Body of pancreas (tissue), 4 donors: ENCODE results near the gene GRK3.
"Not testable (repeated sequence)": the region's sequence is repeated elsewhere in the genome, so short reads cannot be mapped to it uniquely, and the experiment has no call there.

Experiments used
- POLR2A ChIP-seq, 3 donors: fragments of 450-650 bp; IDR thresholded peaks; one replicate each; pipeline ENCODE4 v1.6.1; 2016; ENCODE audit warnings: antibody characterized with exemption in 3 of 3, mild to moderate bottlenecking in 2 of 3
- TF ChIP-seq, protein P1 (sequence below), 7 experiments: fragments of 450-650 bp in 4 of 7; fragments of 200-600 bp in 3 of 7; sonication (generic) in 3 of 7; IDR thresholded peaks; one replicate each; pipeline ENCODE4 v1.5.1; 2016 to 2019; ENCODE audit warnings: antibody characterized with exemption in 7 of 7

DNA sequence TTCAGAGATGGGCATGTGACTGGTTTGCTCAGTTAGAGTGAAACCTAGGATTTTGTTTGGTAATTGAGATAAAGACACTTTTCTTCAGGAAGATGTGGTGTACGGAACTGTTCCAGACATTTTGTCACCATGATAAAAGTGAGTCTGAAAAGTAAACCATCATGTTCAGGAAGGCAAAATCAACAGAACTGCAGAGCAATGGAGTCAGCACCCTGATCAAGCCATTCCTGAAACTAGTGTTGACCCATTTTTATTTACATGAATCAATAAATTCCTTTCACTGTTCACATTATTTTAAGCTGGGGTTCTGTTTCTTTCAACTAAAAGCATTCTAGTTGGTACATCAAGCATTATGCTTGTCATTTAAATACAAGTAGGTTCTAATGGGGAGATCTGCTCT is 35.4 kb upstream of the GRK3 start:
- not testable (repeated sequence) for TF ChIP-seq POLR2A (IDR thresholded peaks at IDR 0.05)
- TF ChIP-seq, protein P1, sequence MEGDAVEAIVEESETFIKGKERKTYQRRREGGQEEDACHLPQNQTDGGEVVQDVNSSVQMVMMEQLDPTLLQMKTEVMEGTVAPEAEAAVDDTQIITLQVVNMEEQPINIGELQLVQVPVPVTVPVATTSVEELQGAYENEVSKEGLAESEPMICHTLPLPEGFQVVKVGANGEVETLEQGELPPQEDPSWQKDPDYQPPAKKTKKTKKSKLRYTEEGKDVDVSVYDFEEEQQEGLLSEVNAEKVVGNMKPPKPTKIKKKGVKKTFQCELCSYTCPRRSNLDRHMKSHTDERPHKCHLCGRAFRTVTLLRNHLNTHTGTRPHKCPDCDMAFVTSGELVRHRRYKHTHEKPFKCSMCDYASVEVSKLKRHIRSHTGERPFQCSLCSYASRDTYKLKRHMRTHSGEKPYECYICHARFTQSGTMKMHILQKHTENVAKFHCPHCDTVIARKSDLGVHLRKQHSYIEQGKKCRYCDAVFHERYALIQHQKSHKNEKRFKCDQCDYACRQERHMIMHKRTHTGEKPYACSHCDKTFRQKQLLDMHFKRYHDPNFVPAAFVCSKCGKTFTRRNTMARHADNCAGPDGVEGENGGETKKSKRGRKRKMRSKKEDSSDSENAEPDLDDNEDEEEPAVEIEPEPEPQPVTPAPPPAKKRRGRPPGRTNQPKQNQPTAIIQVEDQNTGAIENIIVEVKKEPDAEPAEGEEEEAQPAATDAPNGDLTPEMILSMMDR (IDR thresholded peaks at IDR 0.05), result not testable (repeated sequence)
